Right renal cortex interstitium (tissue), 3 donors: ENCODE measurements around the gene WDR37. TPM values are rescaled to one million over a fixed set of nuclear protein-coding genes. Genes with fewer than 3 reads are reported as not detected.

ENCODE experiments used
- DNase-seq, 3 donors: peaks; one replicate each; pipeline ENCODE4 v3.0.0-alpha.2; 2013; ENCODE audit warnings: low read depth in 3 of 3, low spot score in 2 of 3
- polyA plus RNA-seq, 3 donors: library from polyadenylated mRNA; unstranded; fragments of 120-200 nt; gene quantifications; one replicate each; pipeline ENCODE4 v1.2.1, GENCODE V29; 2013; ENCODE audit not compliant: insufficient read length in 3 of 3

The WDR37 gene
- polyA plus RNA-seq, 3 donors, result 15.1 to 15.7 (median 15.2) TPM

GRCh38 chr10:1070919-1071318, 14.7 kb downstream of the WDR37 start:
- no peak for DNase-seq

- no peak for DNase-seq
These were observed 18.0 kb downstream of the WDR37 start for GRCh38 chr10:1074052-1074747.

GRCh38 chr10:1074748-1075308, 18.6 kb downstream of the WDR37 start:
- no peak for DNase-seq

- DNase-seq, result no peak
These were observed 22.5 kb downstream of the WDR37 start for GRCh38 chr10:1078668-1079067.

- no peak for DNase-seq
These were observed 27.4 kb downstream of the WDR37 start for GRCh38 chr10:1083581-1083980.

GRCh38 chr10:1084011-1084950, 28.1 kb downstream of the WDR37 start:
- no peak for DNase-seq

GRCh38 chr10:1085258-1085657, 29.1 kb downstream of the WDR37 start:
- no peak for DNase-seq

GRCh38 chr10:1086787-1087186, 30.6 kb downstream of the WDR37 start:
- no peak for DNase-seq

GRCh38 chr10:1089017-1089689, 33.0 kb downstream of the WDR37 start:
- DNase-seq, result no peak

- no peak for DNase-seq
These were observed 34.5 kb downstream of the WDR37 start for GRCh38 chr10:1090696-1091095.

GRCh38 chr10:1093696-1094095, 37.5 kb downstream of the WDR37 start:
- DNase-seq, result no peak

- DNase-seq, result no peak
These were observed 38.2 kb downstream of the WDR37 start for GRCh38 chr10:1094112-1095057.

GRCh38 chr10:1095498-1095897, 39.3 kb downstream of the WDR37 start:
- DNase-seq, result no peak

- no peak for DNase-seq
These were observed 40.2 kb downstream of the WDR37 start for GRCh38 chr10:1096287-1096889.

- DNase-seq, result no peak
These were observed 41.3 kb downstream of the WDR37 start for GRCh38 chr10:1097436-1097835.

GRCh38 chr10:1100143-1100542, 44.0 kb downstream of the WDR37 start:
- no peak for DNase-seq

- DNase-seq, result no peak
These were observed 44.6 kb downstream of the WDR37 start for GRCh38 chr10:1100691-1101368.

GRCh38 chr10:1101946-1102345, 45.8 kb downstream of the WDR37 start:
- no peak for DNase-seq

GRCh38 chr10:1102416-1102815, 46.2 kb downstream of the WDR37 start:
- DNase-seq, result no peak
